ENCODE measurements around the gene NPAS3. TPM values are rescaled to one million over a fixed set of nuclear protein-coding genes. Genes with fewer than 3 reads are reported as not detected.

Gene NPAS3
- total RNA-seq, 1 experiment from 2014 or later, result not detected

DNA sequence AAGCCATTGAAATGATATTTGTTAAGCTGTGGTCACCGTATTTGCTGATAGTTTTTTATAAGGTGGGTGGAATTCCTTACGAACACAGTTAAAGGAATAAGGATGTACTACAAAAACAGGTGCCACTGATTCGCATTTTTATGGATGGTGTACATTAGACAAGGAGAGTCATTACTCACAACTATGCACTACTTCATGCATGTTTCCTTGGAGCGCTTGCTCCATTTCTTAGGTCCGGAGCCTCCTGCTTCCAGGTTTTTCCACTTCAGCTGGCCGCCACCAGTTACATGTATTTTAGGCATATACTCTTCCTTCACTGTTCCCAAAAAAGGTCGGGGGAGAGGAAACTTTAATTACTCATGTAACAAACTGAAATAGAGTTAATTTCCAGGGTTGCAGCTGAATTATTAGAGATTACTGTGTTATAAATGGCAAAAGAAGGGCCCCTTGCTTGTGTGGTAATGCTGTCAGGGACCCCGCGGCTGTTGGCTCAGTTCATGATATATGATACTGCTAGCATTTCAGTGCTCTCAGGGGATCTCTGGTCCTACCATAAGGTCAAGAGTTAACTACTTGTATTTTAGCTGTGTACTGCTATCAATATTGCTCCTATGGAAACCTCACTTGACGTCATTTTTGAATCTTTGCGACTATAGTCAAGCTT is 454.7 kb downstream of the NPAS3 start:
- DNase-seq (ENCODE audit: low read depth, low spot score), result no peak
- Histone ChIP-seq H3K4me2 (ENCODE audit: low read length) (no peak overlapping the region), H3K9me2 (ENCODE audit: insufficient read depth) (no peaks in the 10 kb centered on the region), H3K9ac (ENCODE audit: low read length) (no peak overlapping the region), H3K27ac (ENCODE audit: low read depth, low read length) (no peak overlapping the region), H4K20me1 (ENCODE audit: insufficient read depth) (no peaks in the 10 kb centered on the region), H3K4me1 (ENCODE audit: control insufficient read depth in 1 of 2, insufficient read depth in 2 of 2, low read length in 2 of 2) (no peaks in the 10 kb centered on the region), H3K4me3 (replicated peaks in 1 of 2; ENCODE audit: low read depth in 1 of 2, low read length in 2 of 2) (no peak overlapping the region), H3K36me3 (ENCODE audit: control insufficient read depth in 1 of 2, insufficient read depth in 2 of 2, low read length in 2 of 2) (no peaks in the 10 kb centered on the region), H3K79me2 (ENCODE audit: insufficient read depth, low read length) (no peaks in the 10 kb centered on the region), H3K9me3 (ENCODE audit: control insufficient read depth in 1 of 2, insufficient read depth in 1 of 2, low read depth in 1 of 2, low read length in 2 of 2) (no peaks in the 10 kb centered on the region), H3K27me3 (ENCODE audit: insufficient read depth, low read length) (no peaks in the 10 kb centered on the region), H2AFZ (ENCODE audit: low read depth, low read length, poor library complexity, severe bottlenecking) (no peak overlapping the region)
- ChIA-PET POLR2A (no interaction called here), RAD21 (ENCODE audit: low non-redundant PET in 1 of 2, low total read pairs in 2 of 2, uncharacterized antibody in 2 of 2, unreplicated experiment in 2 of 2) (no interaction called here), CTCF (no interaction called here)
- ATAC-seq, result no peak
- BruUV-seq (replicated peaks), result no TSS peak
- TF ChIP-seq ELF1 (IDR thresholded peaks at IDR 0.05; ENCODE audit: borderline replicate concordance, low read depth), result no peak
- TF ChIP-seq CEBPB (IDR thresholded peaks at IDR 0.05; ENCODE audit: low read depth), result no peak
- TF ChIP-seq ZFX (IDR thresholded peaks at IDR 0.05), result no peak
- no peak for TF ChIP-seq FOSL1 (IDR thresholded peaks at IDR 0.05; ENCODE audit: low read depth)
- no peak for TF ChIP-seq TCF7L2 (IDR thresholded peaks at IDR 0.05; ENCODE audit: borderline replicate concordance, extremely low read depth, insufficient read depth, insufficient read length)
- TF ChIP-seq EGR1 (IDR thresholded peaks at IDR 0.05; ENCODE audit: low read depth), result no peak
- TF ChIP-seq POLR2A (IDR thresholded peaks at IDR 0.05; ENCODE audit: borderline replicate concordance, extremely low read depth, insufficient read depth, insufficient read length), result no peak
- TF ChIP-seq ZNF274 (IDR thresholded peaks at IDR 0.05; ENCODE audit: low read depth, low read length), result no peak
- no peak for TF ChIP-seq SP1 (IDR thresholded peaks at IDR 0.05; ENCODE audit: low read depth)
- intact Hi-C loops (cut with micrococcal nuclease), result no loop called here

DNA sequence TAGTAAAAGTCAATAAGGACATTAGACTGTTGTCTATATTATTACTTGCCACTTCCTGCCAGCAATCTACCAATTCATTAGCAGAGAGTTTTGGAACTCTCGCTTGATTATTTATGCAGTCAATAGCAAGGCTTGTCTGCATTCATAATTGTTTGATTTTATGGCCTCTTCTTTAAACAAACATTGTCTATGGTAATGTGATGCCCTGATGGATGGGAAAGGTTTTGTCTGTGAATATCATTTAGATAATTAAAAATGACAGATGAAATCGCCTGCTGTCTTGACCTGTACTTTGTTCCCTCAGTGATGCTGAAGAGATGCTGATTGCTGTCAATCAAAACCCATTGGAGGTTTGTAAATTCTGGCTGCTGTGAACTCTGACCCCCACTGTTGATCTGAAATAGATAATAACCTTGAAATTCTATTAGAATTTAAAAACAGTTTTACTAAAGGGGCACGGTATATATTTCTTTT is 455.3 kb downstream of the NPAS3 start:
- POLR2A ChIA-PET, result no interaction called here
- no peaks in the 10 kb centered on the region for H3K9me3 ChIP-seq (ENCODE audit: control insufficient read depth in 1 of 2, insufficient read depth in 1 of 2, low read depth in 1 of 2, low read length in 2 of 2)
- no peak for TF ChIP-seq RAD21 (IDR thresholded peaks at IDR 0.05; ENCODE audit: low read depth)
- no peak for TF ChIP-seq ELF1 (IDR thresholded peaks at IDR 0.05; ENCODE audit: borderline replicate concordance, low read depth)
- TF ChIP-seq, protein P1, sequence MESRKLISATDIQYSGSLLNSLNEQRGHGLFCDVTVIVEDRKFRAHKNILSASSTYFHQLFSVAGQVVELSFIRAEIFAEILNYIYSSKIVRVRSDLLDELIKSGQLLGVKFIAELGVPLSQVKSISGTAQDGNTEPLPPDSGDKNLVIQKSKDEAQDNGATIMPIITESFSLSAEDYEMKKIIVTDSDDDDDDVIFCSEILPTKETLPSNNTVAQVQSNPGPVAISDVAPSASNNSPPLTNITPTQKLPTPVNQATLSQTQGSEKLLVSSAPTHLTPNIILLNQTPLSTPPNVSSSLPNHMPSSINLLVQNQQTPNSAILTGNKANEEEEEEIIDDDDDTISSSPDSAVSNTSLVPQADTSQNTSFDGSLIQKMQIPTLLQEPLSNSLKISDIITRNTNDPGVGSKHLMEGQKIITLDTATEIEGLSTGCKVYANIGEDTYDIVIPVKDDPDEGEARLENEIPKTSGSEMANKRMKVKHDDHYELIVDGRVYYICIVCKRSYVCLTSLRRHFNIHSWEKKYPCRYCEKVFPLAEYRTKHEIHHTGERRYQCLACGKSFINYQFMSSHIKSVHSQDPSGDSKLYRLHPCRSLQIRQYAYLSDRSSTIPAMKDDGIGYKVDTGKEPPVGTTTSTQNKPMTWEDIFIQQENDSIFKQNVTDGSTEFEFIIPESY (IDR thresholded peaks at IDR 0.05; ENCODE audit: extremely low read depth, insufficient replicate concordance, low read length), result no peak
- no peak for TF ChIP-seq EZH2 (IDR thresholded peaks at IDR 0.05)
- TF ChIP-seq MAX (IDR thresholded peaks at IDR 0.05), result no peak
- no peak for TF ChIP-seq JUND (IDR thresholded peaks at IDR 0.05)
- TF ChIP-seq YY1 (IDR thresholded peaks at IDR 0.05; ENCODE audit: extremely low read depth, insufficient replicate concordance, low read depth, low read length), result no peak
- TF ChIP-seq SIN3A (IDR thresholded peaks at IDR 0.05; ENCODE audit: low read depth), result no peak
- TF ChIP-seq TCF7L2 (IDR thresholded peaks at IDR 0.05; ENCODE audit: borderline replicate concordance, extremely low read depth, insufficient read depth, insufficient read length), result no peak
- TF ChIP-seq POLR2A (IDR thresholded peaks at IDR 0.05; ENCODE audit: borderline replicate concordance, extremely low read depth, insufficient read depth, insufficient read length), result no peak
- TF ChIP-seq EGR1 (IDR thresholded peaks at IDR 0.05; ENCODE audit: low read depth), result no peak
- TF ChIP-seq CEBPB (IDR thresholded peaks at IDR 0.05; ENCODE audit: low read depth), result no peak
- H4K20me1 ChIP-seq (ENCODE audit: insufficient read depth), result no peaks in the 10 kb centered on the region
- DNase-seq (ENCODE audit: low read depth, low spot score) (no peak), ATAC-seq (no peak)
- no peak overlapping the region for H3K9ac ChIP-seq (ENCODE audit: low read length)
- H3K9me2 ChIP-seq (ENCODE audit: insufficient read depth), result no peaks in the 10 kb centered on the region
- no peaks in the 10 kb centered on the region for H3K27me3 ChIP-seq (ENCODE audit: insufficient read depth, low read length)
- intact Hi-C loops (cut with micrococcal nuclease), result no loop called here
- no peak overlapping the region for H3K4me3 ChIP-seq (replicated peaks in 1 of 2; ENCODE audit: low read depth in 1 of 2, low read length in 2 of 2)
- CTCF ChIA-PET, result no interaction called here
- no peaks in the 10 kb centered on the region for H3K36me3 ChIP-seq (ENCODE audit: control insufficient read depth in 1 of 2, insufficient read depth in 2 of 2, low read length in 2 of 2)
- no peak overlapping the region for H2AFZ ChIP-seq (ENCODE audit: low read depth, low read length, poor library complexity, severe bottlenecking)
- no TSS peak for BruUV-seq (replicated peaks)
- H3K4me1 ChIP-seq (ENCODE audit: control insufficient read depth in 1 of 2, insufficient read depth in 2 of 2, low read length in 2 of 2), result no peaks in the 10 kb centered on the region
- no peak overlapping the region for H3K27ac ChIP-seq (ENCODE audit: low read depth, low read length)
- RAD21 ChIA-PET (ENCODE audit: low non-redundant PET in 1 of 2, low total read pairs in 2 of 2, uncharacterized antibody in 2 of 2, unreplicated experiment in 2 of 2), result no interaction called here
- no peaks in the 10 kb centered on the region for H3K79me2 ChIP-seq (ENCODE audit: insufficient read depth, low read length)
- no peak overlapping the region for H3K4me2 ChIP-seq (ENCODE audit: low read length)
